SK-N-SH treated with all-trans-retinoic acid at 6 μM for 48 hours (cell line): ENCODE measurements around the gene KLLN.

ENCODE experiments used
- ATAC-seq: fragments of 200-7000 bp; cut with Tn5 transposase; 3 replicates; pipeline ENCODE4 v1.9.1; 2020; ENCODE audit warnings: mild to moderate bottlenecking, moderate library complexity
- ARNTL ChIP-seq: fragments of 450-650 bp; formaldehyde crosslinking; IDR thresholded peaks from 2 replicates; pipeline ENCODE4 v1.5.0; 2020; ENCODE audit warnings: low read depth, mild to moderate bottlenecking, moderate library complexity, borderline replicate concordance
- BACH2 ChIP-seq: fragments of 250-450 bp; sonication (Bioruptor Pico); IDR thresholded peaks from 2 replicates; pipeline ENCODE4 v1.9.0; 2021; ENCODE audit warnings: mild to moderate bottlenecking, borderline replicate concordance
- CSDC2 ChIP-seq: fragments of 250-450 bp; sonication (Bioruptor Pico); IDR thresholded peaks from 2 replicates; pipeline ENCODE4 v1.5.0; 2020; ENCODE audit warnings: mild to moderate bottlenecking, moderate library complexity
- CSRNP3 ChIP-seq: fragments of 250-450 bp; sonication (Bioruptor Pico); IDR thresholded peaks from 2 replicates; pipeline ENCODE4 v1.5.1; 2021; ENCODE audit warnings: mild to moderate bottlenecking, moderate library complexity
- GLIS3 ChIP-seq: fragments of 250-450 bp; sonication (Bioruptor Pico); IDR thresholded peaks from 2 replicates; pipeline ENCODE4 v1.5.0; 2020; ENCODE audit warnings: mild to moderate bottlenecking, moderate library complexity
- ISL1 ChIP-seq: fragments of 250-450 bp; sonication (Bioruptor Pico); IDR thresholded peaks from 2 replicates; pipeline ENCODE4 v2.1.2; 2022; ENCODE audit warnings: mild to moderate bottlenecking, moderate library complexity
- OSR1 ChIP-seq: fragments of 250-450 bp; sonication (Bioruptor Pico); IDR thresholded peaks from 2 replicates; pipeline ENCODE4 v1.8.0; 2022; ENCODE audit warnings: moderate library complexity, mild to moderate bottlenecking, inconsistent platforms
- PATZ1 ChIP-seq: fragments of 250-450 bp; sonication (Bioruptor Pico); IDR thresholded peaks from 2 replicates; pipeline ENCODE4 v1.8.0; 2020; ENCODE audit warnings: mild to moderate bottlenecking, moderate library complexity, borderline replicate concordance
- PPARA ChIP-seq: fragments of 250-450 bp; sonication (Bioruptor Pico); IDR thresholded peaks from 2 replicates; pipeline ENCODE4 v1.5.0; 2020; ENCODE audit warnings: mild to moderate bottlenecking, borderline replicate concordance
- RARB ChIP-seq: fragments of 250-450 bp; sonication (Bioruptor Pico); IDR thresholded peaks from 2 replicates; pipeline ENCODE4 v1.8.0; 2021; ENCODE audit warnings: mild to moderate bottlenecking, moderate library complexity
- SNAI2 ChIP-seq: fragments of 250-450 bp; sonication (Bioruptor Pico); IDR thresholded peaks from 2 replicates; pipeline ENCODE4 v1.5.0; 2020; ENCODE audit warnings: mild to moderate bottlenecking, moderate library complexity
- TCF4 ChIP-seq: fragments of 250-450 bp; sonication (Bioruptor Pico); IDR thresholded peaks from 2 replicates; pipeline ENCODE4 v1.8.0; 2021; ENCODE audit warnings: mild to moderate bottlenecking, moderate library complexity, borderline replicate concordance
- TOX ChIP-seq: fragments of 250-450 bp; sonication (Bioruptor Pico); IDR thresholded peaks from 2 replicates; pipeline ENCODE4 v1.8.0; 2021; ENCODE audit warnings: mild to moderate bottlenecking, moderate library complexity, borderline replicate concordance
- ZC3H10 ChIP-seq: fragments of 250-450 bp; sonication (Bioruptor Pico); IDR thresholded peaks from 2 replicates; pipeline ENCODE4 v1.5.1; 2021; ENCODE audit warnings: mild to moderate bottlenecking, moderate library complexity
- ZFP3 ChIP-seq: fragments of 250-450 bp; sonication (Bioruptor Pico); IDR thresholded peaks from 2 replicates; pipeline ENCODE4 v1.5.0; 2020; ENCODE audit warnings: mild to moderate bottlenecking, moderate library complexity
- ZFP30 ChIP-seq: fragments of 450-650 bp; formaldehyde crosslinking; IDR thresholded peaks from 2 replicates; pipeline ENCODE4 v1.5.0; 2022; ENCODE audit warnings: mild to moderate bottlenecking, moderate library complexity
- ZNF70 ChIP-seq: fragments of 450-650 bp; formaldehyde crosslinking; IDR thresholded peaks from 2 replicates; pipeline ENCODE4 v1.5.0; 2020; ENCODE audit warnings: mild to moderate bottlenecking, moderate library complexity
- ZNF8 ChIP-seq: fragments of 450-650 bp; formaldehyde crosslinking; IDR thresholded peaks from 2 replicates; pipeline ENCODE4 v1.5.0; 2020; ENCODE audit warnings: mild to moderate bottlenecking, moderate library complexity
- TF ChIP-seq, protein P1 (sequence below): fragments of 250-450 bp; sonication (Bioruptor Pico); IDR thresholded peaks from 2 replicates; pipeline ENCODE4 v1.5.1; 2020; ENCODE audit warnings: low read depth, mild to moderate bottlenecking, moderate library complexity
- TF ChIP-seq, protein P2 (sequence below): fragments of 250-450 bp; sonication (Bioruptor Pico); IDR thresholded peaks from 2 replicates; pipeline ENCODE4 v1.8.0; 2021; ENCODE audit warnings: low read depth, mild to moderate bottlenecking, moderate library complexity, borderline replicate concordance

KLLN gene

GRCh38 chr10:87818505-87819288 lies 44.6 kb downstream of the KLLN start:
- ATAC-seq: peak; percentile 71
- no peak for TF ChIP-seq SNAI2 (CRISPR knock-in tag)
- no peak for TF ChIP-seq CSRNP3 (CRISPR knock-in tag)
- no peak for TF ChIP-seq TOX (CRISPR knock-in tag)
- no peak for TF ChIP-seq ZNF70 (CRISPR knock-in tag)
- no peak for TF ChIP-seq ISL1
- TF ChIP-seq ZFP30 (CRISPR knock-in tag): no peak
- no peak for TF ChIP-seq PATZ1 (CRISPR knock-in tag)
- TF ChIP-seq, protein P1, sequence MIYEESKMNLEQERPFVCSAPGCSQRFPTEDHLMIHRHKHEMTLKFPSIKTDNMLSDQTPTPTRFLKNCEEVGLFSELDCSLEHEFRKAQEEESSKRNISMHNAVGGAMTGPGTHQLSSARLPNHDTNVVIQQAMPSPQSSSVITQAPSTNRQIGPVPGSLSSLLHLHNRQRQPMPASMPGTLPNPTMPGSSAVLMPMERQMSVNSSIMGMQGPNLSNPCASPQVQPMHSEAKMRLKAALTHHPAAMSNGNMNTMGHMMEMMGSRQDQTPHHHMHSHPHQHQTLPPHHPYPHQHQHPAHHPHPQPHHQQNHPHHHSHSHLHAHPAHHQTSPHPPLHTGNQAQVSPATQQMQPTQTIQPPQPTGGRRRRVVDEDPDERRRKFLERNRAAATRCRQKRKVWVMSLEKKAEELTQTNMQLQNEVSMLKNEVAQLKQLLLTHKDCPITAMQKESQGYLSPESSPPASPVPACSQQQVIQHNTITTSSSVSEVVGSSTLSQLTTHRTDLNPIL (CRISPR knock-in tag): no peak
- no peak for TF ChIP-seq OSR1 (CRISPR knock-in tag)
- TF ChIP-seq PPARA (CRISPR knock-in tag): no peak
- no peak for TF ChIP-seq RARB
- no peak for TF ChIP-seq TCF4

DNA sequence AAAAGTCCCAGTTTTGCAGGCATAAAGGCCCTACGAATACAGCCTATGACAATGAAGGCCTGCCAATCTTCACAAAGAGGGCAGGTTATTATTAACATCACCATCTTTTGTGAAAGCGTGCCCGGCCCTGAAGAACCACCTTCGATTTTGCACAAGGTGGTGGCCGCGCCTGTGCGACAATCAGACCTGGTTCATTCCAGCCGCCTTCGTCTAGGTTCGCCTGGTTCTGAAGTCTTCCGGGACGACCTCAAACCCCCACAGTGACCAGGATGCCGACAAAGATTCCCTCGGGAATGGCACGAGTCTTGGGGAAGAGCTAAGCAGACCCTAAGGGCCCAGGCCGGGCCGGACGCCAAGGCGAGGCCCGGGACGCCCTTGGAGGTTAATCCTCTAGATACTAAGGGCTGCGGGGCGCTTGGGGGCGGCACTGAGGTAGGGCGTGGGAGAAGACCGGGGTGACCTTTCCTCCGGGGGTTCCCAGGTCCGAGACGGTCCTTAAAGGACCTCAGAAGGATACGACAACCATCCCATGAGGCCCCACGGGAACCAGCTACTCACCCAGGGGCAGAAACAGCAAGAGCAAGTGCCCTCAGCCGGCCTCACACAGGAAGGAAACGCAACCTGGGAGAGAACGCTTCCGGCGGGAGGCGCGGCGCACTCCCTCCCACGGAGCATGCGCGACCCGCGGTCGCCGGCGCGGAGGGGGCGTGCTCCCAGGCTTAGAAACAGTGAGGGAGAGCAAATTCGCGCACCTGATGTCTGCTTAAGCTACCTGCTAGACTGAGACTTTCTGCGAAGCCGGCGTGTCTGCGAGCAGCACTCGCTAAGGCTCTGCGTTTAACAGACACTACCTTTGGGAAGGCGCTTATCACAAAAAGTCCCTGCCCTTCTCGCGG lies 45.5 kb downstream of the KLLN start, which contains the start of gene ATAD1:
TSS of gene ATAD1 (minus strand) at position 618 of the 896 bp plus-strand sequence. CDS start 3,627 bp downstream, outside the sequence.
- TF ChIP-seq ZNF8 (CRISPR knock-in tag): no peak
- TF ChIP-seq ISL1: no peak
- TF ChIP-seq, protein P2, sequence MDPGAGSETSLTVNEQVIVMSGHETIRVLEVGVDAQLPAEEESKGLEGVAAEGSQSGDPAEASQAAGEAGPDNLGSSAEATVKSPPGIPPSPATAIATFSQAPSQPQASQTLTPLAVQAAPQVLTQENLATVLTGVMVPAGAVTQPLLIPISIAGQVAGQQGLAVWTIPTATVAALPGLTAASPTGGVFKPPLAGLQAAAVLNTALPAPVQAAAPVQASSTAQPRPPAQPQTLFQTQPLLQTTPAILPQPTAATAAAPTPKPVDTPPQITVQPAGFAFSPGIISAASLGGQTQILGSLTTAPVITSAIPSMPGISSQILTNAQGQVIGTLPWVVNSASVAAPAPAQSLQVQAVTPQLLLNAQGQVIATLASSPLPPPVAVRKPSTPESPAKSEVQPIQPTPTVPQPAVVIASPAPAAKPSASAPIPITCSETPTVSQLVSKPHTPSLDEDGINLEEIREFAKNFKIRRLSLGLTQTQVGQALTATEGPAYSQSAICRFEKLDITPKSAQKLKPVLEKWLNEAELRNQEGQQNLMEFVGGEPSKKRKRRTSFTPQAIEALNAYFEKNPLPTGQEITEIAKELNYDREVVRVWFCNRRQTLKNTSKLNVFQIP (CRISPR knock-in tag): no peak
- no peak for TF ChIP-seq OSR1 (CRISPR knock-in tag)
- 0 out of 2 replicates have a peak, but pooled peaks have one; percentile 48 for TF ChIP-seq ZNF70 (CRISPR knock-in tag)
- no peak for TF ChIP-seq ZFP3 (CRISPR knock-in tag)
- TF ChIP-seq, all 23 proteins: peak for 1
- peak; percentile 94 for ATAC-seq

DNA sequence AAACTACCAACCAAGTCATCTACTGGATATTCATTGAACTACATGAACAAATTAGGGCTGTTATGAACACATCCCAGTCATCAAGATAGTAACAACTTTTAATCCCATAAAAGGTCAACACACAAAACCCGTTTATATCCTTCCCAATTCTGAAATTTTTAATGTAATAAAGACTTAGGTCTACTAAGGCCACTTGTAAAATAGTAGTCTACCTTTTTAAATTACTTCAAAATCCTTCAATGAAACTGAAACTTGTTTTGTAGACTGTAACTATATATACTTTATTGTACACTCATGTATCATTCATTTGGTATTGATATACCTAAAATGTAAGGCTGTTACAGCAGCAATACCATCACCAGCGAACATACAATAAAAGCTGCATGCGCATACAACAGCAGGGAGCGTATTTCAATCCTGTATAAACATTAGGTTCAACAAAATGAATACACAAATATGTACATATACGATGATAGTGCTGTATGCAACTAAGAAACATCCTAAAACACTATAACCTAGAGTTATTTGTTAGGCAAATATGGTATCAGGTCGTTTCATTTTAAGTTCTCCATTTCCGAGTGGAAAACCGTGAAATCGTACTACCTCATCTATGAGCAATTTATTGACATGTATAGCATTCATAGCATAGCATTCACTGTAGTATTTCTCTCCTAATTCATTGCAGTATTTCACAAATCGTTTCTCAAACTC lies 46.3 kb downstream of the KLLN start:
- ATAC-seq: peak; percentile 14; the same call in 1 of the 3 replicates
- TF ChIP-seq ZC3H10 (CRISPR knock-in tag): no peak
- TF ChIP-seq, protein P1 (CRISPR knock-in tag): no peak
- no peak for TF ChIP-seq TOX (CRISPR knock-in tag)
- TF ChIP-seq ZNF8 (CRISPR knock-in tag): no peak
- TF ChIP-seq ZFP30 (CRISPR knock-in tag): no peak
- no peak for TF ChIP-seq SNAI2 (CRISPR knock-in tag)
- TF ChIP-seq ARNTL (CRISPR knock-in tag): no peak
- no peak for TF ChIP-seq CSDC2 (CRISPR knock-in tag)
- TF ChIP-seq RARB: no peak
- no peak for TF ChIP-seq GLIS3 (CRISPR knock-in tag)
- TF ChIP-seq ZNF70 (CRISPR knock-in tag): no peak
- no peak for TF ChIP-seq BACH2 (CRISPR knock-in tag)
- TF ChIP-seq, all 23 proteins: peak for 0
